Keratinocyte (primary cell): ENCODE data around the gene P2RY11. TPM values are rescaled to one million over a fixed set of nuclear protein-coding genes. Genes with fewer than 3 reads are reported as not detected.

Source experiments
- DNase-seq: peaks from one replicate; pipeline ENCODE4 v3.0.0-alpha.2; 2011; ENCODE audit warnings: low read depth, missing footprints, low spot score
- FAIRE-seq: peaks from 2 replicates; lab custom pipeline; 2011; peaks lifted over from hg19 to GRCh38; lab: Jason Lieb, UNC
- H2AFZ ChIP-seq: 2 replicates; pipeline ENCODE4 v1.6.0; 2012; ENCODE audit warnings: low read length, control low read depth, inconsistent platforms; ENCODE audit not compliant: control insufficient read depth
- H3K27ac ChIP-seq: 2 replicates; pipeline ENCODE4 v1.5.1; 2011; ENCODE audit warnings: low read length; ENCODE audit not compliant: control insufficient read depth, insufficient read depth
- H3K27me3 ChIP-seq: 3 replicates; pipeline ENCODE4 v1.6.0; 2011; ENCODE audit warnings: low read length; ENCODE audit not compliant: control insufficient read depth, insufficient read depth; ENCODE audit errors: extremely low read depth
- H3K36me3 ChIP-seq, 2 experiments: 2 replicates in 1 of 2; 3 replicates in 1 of 2; pipeline ENCODE4 v1.5.1; 2011; ENCODE audit warnings: low read length in 2 of 2, mild to moderate bottlenecking in 1 of 2; ENCODE audit not compliant: control insufficient read depth in 2 of 2, insufficient read depth in 2 of 2; ENCODE audit errors: extremely low read depth in 1 of 2
- H3K4me1 ChIP-seq: 3 replicates; pipeline ENCODE4 v1.5.1; 2011; ENCODE audit warnings: low read length; ENCODE audit not compliant: control insufficient read depth, insufficient read depth; ENCODE audit errors: extremely low read depth
- H3K4me2 ChIP-seq: 3 replicates; pipeline ENCODE4 v1.6.0; 2011; ENCODE audit warnings: low read depth, low read length; ENCODE audit not compliant: control insufficient read depth, insufficient read depth; ENCODE audit errors: extremely low read depth
- H3K4me3 ChIP-seq, 3 experiments: fragments of 200-600 bp in 1 of 3; sonication (generic) in 1 of 3; 2 replicates in 2 of 3; 3 replicates in 1 of 3; pipeline ENCODE4 v1.5.1; 2011 to 2016; ENCODE audit warnings: low read length in 3 of 3, mild to moderate bottlenecking in 3 of 3, control low read depth in 2 of 3, inconsistent platforms in 1 of 3, low read depth in 1 of 3, mixed read lengths in 1 of 3, mixed run types in 1 of 3, moderate library complexity in 1 of 3; ENCODE audit not compliant: control insufficient read depth in 2 of 3, insufficient read depth in 2 of 3; ENCODE audit errors: extremely low read depth in 1 of 3
- H3K79me2 ChIP-seq: 2 replicates; pipeline ENCODE4 v1.6.0; 2012; ENCODE audit warnings: low read length; ENCODE audit not compliant: control insufficient read depth, insufficient read depth
- H3K9ac ChIP-seq: 3 replicates; pipeline ENCODE4 v1.6.0; 2011; ENCODE audit warnings: low read length; ENCODE audit not compliant: control insufficient read depth, insufficient read depth; ENCODE audit errors: extremely low read depth
- H3K9me1 ChIP-seq: 3 replicates; pipeline ENCODE4 v1.6.0; 2011; ENCODE audit warnings: low read length; ENCODE audit not compliant: control insufficient read depth, insufficient read depth; ENCODE audit errors: extremely low read depth
- H3K9me3 ChIP-seq: 2 replicates; pipeline ENCODE4 v1.5.1; 2012; ENCODE audit warnings: low read depth, low read length; ENCODE audit not compliant: control insufficient read depth
- H4K20me1 ChIP-seq: 3 replicates; pipeline ENCODE4 v1.6.0; 2011; ENCODE audit warnings: low read length; ENCODE audit not compliant: control insufficient read depth, insufficient read depth; ENCODE audit errors: extremely low read depth
- EZH2 ChIP-seq: IDR thresholded peaks from one replicate; pipeline ENCODE4 v1.6.1; 2012; ENCODE audit warnings: inconsistent platforms, mild to moderate bottlenecking, low read length, moderate library complexity
- dilution Hi-C: fragments of 300-500 bp; cut with MboI; formaldehyde crosslinking; loops from one replicate; pipeline ENCODE4 v1.7.0; 2020; ENCODE audit warnings: low sequenced_read_pairs; ENCODE audit not compliant: extremely low pct_ligation_motif_present
- polyA plus RNA-seq, 5 experiments: library from polyadenylated mRNA; depleted of rRNA in 3 of 5; stranded (reverse) in 3 of 5; stranded (forward) in 1 of 5; unstranded in 1 of 5; fragments of >200 nt; gene quantifications; 1 replicate in 1 of 5; 2 replicates in 3 of 5; 3 replicates in 1 of 5; pipeline versions ENCODE4 v1.2.1 to v1.2.3, GENCODE V29; 2011 to 2012; ENCODE audit warnings: missing spikeins in 2 of 5, low read depth in 1 of 5, low replicate concordance in 1 of 5
- TF ChIP-seq, protein P1 (sequence below), 3 experiments: IDR thresholded peaks in 1 of 3; conservative IDR thresholded peaks in 1 of 3; optimal IDR thresholded peaks in 1 of 3; 2 replicates in 2 of 3; 3 replicates in 1 of 3; pipeline versions ENCODE3 to v1.5.1; 2011; ENCODE audit warnings: low read length in 3 of 3, mild to moderate bottlenecking in 3 of 3, moderate library complexity in 2 of 3, control low read depth in 1 of 3, inconsistent platforms in 1 of 3; ENCODE audit not compliant: insufficient read depth in 2 of 3; ENCODE audit errors: extremely low read depth in 1 of 3

The P2RY11 gene
- polyA plus RNA-seq, 1 donor (not counting 4 experiments of a cell fraction or from before 2014, with no cell fraction given), result 3.2 TPM

DNA sequence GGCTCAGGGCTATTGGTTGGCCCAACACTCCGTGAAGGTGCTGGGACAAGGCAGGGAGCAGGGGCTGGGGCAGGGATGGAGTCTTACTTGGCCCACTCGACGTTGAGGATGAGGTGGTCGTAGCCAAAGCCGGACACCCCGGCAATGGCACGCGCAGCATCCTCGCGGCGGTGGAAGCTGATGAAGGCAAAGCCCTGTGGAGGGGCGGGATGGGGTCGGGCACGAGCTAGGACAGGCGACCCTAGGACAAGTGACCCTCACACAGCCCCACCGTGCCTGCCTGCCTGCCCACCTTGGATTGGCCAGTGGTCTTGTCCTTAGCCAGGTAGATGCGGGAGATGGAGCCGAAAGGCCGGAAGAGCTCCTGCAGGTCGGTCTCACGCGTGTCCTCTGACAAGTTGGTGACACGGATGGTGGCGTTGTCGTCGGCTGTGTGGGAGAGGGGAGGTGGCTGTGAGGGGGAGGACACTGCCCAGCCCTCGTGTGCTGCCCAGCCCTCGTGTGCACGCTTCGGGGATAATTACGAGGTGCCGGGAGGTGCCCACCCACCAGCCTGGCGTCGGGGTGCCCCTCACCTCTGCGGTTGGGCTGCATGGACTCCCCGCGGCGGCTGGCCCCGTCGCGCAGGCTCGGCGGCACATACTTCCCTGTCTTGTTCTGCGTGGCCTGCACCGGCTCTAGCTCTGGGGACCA lies 4.0 kb downstream of the P2RY11 start:
- Histone ChIP-seq H3K27ac (no peak overlapping the region), H3K4me1 (peaks cover 12% of the 10 kb centered on the region), H3K36me3 (peaks cover 28 to 41% of the 10 kb centered on the region in 2 experiments), H3K9me3 (no peaks in the 10 kb centered on the region), H3K9me1 (no peaks in the 10 kb centered on the region), H2AFZ (no peak overlapping the region), H3K79me2 (peaks cover 28% of the 10 kb centered on the region), H3K9ac (no peak overlapping the region), H3K4me2 (no peak overlapping the region), H4K20me1 (peaks cover 13% of the 10 kb centered on the region), H3K4me3 (no peak overlapping the region), H3K27me3 (no peaks in the 10 kb centered on the region)
- FAIRE-seq, result no peak
- dilution Hi-C loops, result no loop called here
- TF ChIP-seq EZH2, result no peak
- TF ChIP-seq, protein P1, sequence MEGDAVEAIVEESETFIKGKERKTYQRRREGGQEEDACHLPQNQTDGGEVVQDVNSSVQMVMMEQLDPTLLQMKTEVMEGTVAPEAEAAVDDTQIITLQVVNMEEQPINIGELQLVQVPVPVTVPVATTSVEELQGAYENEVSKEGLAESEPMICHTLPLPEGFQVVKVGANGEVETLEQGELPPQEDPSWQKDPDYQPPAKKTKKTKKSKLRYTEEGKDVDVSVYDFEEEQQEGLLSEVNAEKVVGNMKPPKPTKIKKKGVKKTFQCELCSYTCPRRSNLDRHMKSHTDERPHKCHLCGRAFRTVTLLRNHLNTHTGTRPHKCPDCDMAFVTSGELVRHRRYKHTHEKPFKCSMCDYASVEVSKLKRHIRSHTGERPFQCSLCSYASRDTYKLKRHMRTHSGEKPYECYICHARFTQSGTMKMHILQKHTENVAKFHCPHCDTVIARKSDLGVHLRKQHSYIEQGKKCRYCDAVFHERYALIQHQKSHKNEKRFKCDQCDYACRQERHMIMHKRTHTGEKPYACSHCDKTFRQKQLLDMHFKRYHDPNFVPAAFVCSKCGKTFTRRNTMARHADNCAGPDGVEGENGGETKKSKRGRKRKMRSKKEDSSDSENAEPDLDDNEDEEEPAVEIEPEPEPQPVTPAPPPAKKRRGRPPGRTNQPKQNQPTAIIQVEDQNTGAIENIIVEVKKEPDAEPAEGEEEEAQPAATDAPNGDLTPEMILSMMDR (optimal IDR thresholded peaks at IDR 0.05 in 1 of 3, IDR thresholded peaks at IDR 0.05 in 1 of 3, conservative IDR thresholded peaks at IDR 0.05 in 1 of 3; ENCODE audit: extremely low read depth in 1 of 3, insufficient read depth in 2 of 3, low read length in 3 of 3), result no peak
- no peak for DNase-seq

DNA sequence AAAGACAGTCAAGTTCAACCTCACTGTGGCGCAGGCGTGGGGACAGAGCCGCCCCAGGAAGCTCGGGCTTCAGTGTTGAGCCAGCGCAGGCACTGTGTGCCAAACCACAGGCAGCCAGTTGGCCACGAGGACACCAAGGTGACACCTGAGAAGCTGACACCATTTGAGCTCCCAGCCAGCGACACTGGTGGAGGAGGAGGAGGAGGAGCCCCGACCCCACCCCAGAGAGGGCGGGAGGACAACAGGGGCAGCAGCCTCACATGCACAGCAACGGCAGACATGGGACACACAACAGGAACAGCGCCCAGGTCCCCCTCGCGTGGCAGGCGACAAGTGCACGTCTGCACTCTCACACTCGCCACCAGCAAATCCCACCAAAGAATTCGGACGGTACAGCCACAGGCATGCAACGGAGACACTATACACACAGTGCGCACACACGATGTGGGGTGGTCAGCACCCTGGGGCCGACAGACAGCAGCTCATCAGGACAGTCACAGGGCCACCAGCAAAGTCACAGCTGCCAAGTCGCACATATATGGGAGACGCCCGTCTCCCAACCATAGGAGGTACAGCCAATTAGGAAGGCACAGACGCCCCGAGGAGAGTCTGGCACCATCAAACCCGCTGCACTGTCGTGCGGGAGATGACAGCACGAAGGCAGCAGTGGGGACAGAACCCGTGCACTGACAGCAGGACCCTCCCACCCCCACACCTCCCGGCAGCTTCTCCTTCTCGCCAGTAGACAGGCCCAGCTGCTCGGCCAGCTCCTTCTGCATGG lies 4.8 kb downstream of the P2RY11 start:
- no peak for FAIRE-seq
- Histone ChIP-seq H3K4me1 (peaks cover 16% of the 10 kb centered on the region), H3K4me2 (no peak overlapping the region), H3K36me3 (peaks cover 28 to 34% of the 10 kb centered on the region in 2 experiments), H3K9me3 (no peaks in the 10 kb centered on the region), H3K9me1 (no peaks in the 10 kb centered on the region), H3K9ac (no peak overlapping the region), H3K27me3 (no peaks in the 10 kb centered on the region), H2AFZ (no peak overlapping the region), H3K79me2 (peaks cover 28% of the 10 kb centered on the region), H4K20me1 (peaks cover 13% of the 10 kb centered on the region), H3K4me3 (no peak overlapping the region), H3K27ac (no peak overlapping the region)
- no peak for TF ChIP-seq EZH2
- TF ChIP-seq, protein P1 (optimal IDR thresholded peaks at IDR 0.05 in 1 of 3, IDR thresholded peaks at IDR 0.05 in 1 of 3, conservative IDR thresholded peaks at IDR 0.05 in 1 of 3; ENCODE audit: extremely low read depth in 1 of 3, insufficient read depth in 2 of 3, low read length in 3 of 3), result no peak
- DNase-seq, result no peak
- dilution Hi-C loops, result no loop called here
